GM21717 (cell line): ENCODE measurements around the gene PSIP1.
"Not testable (repeated sequence)": the region's sequence is repeated elsewhere in the genome, so short reads cannot be mapped to it uniquely, and the experiment has no call there.

Source experiments
- ATAC-seq: cut with Tn5 transposase; IDR thresholded peaks from one replicate; pipeline ENCODE4 v1.9.1; 2021; ENCODE audit warnings: mild to moderate bottlenecking, moderate library complexity; ENCODE audit not compliant: unreplicated experiment

The PSIP1 gene

DNA sequence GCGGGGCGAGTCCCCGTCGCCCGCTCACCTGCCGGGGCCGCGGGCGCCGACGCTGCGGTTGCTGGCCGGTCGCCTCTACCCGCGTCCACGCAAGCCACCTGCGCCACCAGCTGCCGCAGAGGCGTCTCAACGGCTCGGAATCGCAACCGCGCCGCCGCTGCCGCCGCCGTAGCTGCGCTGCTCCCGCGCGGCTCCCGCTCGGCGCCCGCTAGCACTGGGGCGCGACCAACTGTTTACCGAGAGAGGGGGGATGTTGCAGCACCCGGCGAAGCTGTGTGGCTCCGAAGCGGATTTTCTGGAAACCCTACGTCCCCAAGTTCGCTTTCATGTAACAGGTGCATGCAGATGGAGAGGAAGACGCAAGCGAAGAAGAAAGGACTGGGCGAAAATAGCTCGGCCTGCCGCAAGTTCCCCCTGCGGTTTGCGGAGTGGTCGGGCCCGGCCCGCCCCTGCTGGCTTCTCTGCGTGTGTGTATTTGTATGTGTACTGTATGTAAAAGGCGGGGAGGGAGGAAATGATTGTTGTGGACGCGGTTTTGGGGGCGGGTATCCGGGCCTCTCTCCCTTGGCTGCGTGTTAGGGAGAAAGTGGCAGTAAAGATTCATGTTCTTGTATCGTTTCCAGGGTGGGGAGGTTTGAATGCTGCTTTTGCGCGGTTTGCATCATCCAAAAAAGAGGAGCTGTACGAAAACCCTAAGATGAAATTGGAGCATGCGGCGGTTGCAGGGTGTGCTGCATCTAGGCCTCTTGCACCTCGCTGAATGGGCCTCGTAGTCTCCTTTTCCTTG is at the start of gene PSIP1:
PSIP1 (minus strand) TSS at position 182 of the 787 bp plus-strand sequence. CDS start 782 bp downstream, outside the sequence.
- ATAC-seq = peak; percentile 84

DNA sequence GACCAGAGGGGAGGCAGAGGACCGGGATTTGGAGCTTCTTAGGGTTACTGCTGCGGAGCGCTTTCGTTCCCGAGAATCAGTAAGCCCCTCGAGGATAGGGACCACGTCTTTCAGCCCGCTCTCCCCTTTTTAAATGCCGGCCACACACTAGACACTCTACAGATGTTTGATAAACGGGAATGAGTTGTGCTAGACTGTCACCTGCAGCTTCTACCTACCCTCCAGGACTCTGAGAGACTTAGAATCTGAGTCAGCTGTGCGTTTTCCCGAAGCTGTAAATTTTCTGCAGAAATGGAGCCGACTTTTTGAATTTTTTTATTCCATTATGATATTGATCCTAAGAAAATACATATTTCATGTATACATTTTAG is 42.7 kb upstream of the PSIP1 start:
- ATAC-seq = peak; percentile 26

DNA sequence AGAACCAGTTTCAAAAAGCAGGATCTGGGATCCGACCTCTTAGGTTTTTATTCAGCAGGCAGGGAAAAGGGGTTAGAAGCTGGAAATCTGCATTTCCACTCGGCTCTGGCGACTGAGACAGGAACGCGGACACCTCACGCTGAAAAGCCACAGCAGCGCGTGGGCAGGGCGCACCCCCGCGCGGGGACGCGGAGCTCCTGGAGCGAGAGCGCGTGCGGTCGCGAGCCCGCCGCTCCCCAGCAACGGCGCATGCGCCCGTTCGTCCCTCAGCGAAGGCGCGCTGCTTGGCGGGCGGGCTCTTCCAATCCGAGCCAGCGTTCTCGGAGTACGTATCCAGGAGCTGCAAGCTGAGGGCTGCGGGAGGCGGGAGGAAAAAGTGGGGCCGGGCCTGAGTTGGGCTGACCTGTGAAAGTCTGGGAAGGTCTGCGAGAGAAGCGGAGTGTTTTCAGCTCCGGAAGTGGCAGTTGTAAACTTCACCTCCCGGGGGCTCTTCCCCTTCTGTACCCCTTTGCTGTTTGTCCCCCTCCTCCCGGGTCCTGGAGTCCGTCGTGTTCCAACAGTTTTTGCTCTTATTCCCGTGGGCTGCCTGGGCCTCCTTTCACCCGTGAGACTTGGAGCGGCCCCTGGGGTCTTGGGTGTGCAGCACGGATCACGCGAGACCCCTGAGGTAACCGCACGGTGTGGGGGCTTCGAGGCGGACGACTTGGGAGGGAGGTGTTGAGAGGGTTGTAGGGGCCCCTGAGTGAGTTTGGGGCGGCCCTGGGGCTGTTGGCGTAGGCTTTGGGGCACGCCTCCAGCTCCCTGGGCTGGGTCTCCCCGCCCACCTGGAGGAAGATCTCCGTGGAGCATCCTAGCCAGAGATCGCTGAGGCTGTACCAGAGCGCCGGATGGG is 42.1 kb upstream of the PSIP1 start, which contains the start of gene CCDC171:
CCDC171 (plus strand) TSS at position 408 of the 892 bp plus-strand sequence. CDS start 11,046 bp downstream, outside the sequence.
- peak; percentile 87 for ATAC-seq

DNA sequence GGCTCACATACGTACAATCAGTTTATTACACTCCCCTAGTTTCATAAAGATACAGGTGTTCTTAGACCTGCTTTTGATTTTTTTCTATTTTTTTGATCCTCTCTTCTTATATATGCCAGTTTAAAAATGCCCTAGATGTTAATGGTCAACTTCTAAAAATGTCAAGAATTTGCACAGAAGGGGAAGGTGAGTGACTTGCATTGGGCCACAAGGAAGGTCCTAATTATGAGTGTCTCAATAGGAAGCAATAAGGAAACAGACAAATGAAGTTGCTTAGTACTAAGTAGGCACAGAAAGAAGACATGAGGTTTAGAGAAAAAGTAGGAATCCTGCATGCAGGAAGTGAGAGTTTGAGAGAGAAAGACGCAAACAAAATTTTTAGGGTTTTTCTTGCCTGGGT is 38.8 kb upstream of the PSIP1 start:
- no peak for ATAC-seq

DNA sequence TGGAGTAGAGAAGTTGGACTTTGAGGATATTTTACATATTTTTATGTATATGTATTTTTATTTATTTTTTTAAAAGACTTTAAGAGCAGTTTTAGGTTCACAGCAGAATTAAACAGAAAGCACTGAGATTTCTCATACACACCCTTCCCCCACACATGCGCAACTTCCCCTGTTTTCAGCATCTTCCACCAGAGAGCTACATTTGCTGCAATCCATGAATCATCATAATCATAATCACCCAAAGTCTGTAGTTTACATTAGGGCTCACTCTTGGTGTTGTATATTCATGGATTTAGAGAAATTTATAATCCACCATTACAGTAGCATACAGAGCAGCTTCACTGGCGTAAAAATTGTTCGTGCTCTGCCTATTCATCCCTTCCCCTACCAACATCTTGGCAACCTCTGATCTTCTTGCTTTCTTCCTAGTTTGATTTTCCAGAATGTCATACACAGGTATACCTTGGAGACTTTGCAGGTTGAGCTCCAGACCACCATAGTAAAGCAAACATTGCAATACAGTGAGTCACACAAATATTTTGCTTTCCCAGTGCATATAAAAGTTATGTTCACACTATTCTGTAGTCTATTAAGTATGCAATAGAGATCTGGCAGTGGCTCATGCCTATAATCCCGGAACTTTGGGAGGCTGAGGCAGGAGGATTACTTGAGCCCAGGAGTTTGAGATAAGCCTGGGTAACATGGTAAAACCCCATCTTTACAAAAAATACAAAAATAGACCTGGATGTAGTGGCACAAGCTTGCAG is 32.5 kb upstream of the PSIP1 start:
- no peak for ATAC-seq

DNA sequence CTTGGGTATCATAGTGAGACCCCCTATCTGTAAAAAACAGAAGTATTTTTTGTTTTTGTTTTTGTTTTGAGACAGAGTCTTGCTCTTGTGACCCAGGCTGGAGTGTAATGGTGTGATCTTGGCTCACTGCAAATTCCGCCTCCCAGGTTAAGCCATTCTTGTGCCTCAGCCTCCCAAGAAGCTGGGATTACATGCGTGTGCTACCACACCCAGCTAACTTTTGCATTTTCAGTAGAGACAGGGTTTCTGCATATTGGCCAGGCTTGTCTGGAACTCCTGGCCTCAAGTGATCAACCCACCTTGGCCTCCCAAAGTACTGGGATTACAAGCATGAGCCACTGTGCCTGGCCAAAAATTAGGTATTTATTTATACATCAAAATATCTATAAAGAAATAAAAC is 31.9 kb upstream of the PSIP1 start:
- ATAC-seq = no peak

DNA sequence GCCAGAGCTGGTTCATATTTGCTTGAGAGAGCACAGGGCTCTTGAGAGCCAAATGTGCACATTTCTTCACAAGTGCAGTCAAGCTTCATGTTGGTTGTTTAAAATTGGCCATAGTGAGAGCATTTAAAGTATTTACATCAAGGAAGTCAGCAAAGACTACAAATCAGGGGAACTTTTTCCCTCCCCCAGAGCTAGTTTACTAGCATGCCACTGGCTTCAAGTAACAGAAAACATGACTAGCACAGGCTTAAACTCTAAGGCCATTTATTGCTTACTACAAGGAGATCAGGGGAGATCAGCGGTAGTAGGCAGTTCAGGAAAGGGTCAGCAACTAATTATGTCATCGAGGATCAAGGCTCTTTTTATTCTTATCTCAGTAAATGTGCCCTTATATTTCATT is 31.1 kb upstream of the PSIP1 start:
- ATAC-seq = no peak

DNA sequence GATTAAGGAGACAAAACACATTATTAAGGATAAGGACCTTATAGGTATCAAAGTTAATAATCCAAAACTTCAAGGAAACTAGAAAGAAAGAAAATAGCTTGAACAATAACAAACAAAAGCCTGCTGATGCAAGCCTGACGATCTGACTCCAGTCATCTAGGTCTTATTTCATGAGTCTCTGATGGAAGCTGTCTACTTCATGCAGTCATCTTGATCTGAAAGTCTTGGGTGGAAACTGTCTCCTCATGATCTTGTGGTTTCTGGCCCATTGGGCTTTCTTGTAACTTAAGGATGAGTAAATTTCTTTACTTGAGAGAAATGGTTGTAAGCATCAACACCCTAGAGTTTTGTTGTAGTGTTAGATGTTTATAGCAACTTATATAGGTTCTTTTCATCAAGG is 20.6 kb upstream of the PSIP1 start:
- ATAC-seq = no peak

DNA sequence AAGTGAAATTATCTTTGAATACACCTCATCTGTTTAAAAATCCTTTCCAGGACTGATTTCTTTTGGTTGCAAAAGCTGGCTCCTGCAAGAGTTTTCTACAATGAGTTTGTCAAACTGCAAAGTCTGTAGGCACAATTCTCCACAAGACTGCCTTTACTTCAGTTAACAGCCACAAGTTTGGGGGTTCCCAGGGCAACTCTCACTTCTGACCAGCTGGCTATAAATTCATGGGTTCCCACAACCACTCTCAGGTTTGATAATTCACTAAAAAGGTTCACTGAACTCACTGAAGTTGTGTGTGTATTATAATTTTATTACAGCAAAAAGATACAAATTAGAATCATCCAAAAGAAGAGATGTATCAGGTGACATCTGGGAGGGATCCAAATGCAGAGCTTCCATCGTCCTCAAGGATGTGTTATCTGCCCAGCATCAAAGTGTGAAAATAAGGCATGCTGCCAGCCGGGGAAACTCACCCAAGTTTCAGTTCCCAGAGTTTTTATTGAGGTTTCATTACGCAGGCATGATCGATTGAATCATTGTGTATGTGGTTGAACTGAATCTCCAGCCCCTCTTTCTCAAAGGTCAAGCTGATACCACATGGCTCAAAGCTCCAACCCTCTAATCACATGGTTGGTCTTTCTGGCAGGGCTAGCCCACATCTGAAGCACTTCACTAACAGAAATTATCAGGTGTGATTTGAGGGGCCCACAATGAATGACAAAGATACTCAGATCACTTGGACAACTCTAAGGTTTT is 19.0 kb upstream of the PSIP1 start:
- ATAC-seq = peak; percentile 80

DNA sequence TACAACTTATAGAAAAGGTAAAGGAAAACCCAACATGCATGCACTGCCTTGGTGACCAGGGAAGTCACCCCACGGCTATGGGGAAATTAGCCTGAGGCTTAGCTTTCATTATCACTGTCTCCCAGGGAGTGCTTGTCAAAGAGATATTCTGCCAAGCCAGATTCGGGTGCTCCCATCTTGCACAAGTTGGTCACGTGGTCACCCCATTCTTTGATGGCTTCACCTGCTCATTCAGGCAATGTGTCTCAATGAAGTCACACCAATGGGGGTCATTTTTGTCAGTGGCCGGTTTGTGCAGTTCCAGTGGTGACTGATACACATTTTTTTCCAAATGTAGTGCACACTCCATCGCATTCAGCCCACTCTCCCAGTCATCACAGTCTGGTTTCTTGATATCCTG is 16.3 kb upstream of the PSIP1 start:
- ATAC-seq = not testable (repeated sequence)

DNA sequence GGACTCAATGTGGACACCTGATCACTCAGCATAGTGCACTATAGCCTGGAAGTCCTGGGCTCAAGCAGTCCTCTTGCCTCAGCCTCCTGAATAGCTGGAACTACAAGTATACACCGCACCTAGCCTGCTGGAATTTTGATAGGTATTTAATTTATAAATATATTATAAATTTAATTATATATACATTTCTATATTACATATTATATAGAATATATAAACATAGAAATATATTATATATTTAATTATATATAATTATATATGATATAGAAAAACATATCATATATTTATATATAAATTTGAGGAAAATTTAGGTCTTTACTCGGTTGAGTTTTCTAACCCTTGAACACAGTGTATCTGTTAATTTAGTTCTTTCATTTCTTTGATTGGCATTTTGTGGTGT is 15.2 kb upstream of the PSIP1 start:
- ATAC-seq = no peak

DNA sequence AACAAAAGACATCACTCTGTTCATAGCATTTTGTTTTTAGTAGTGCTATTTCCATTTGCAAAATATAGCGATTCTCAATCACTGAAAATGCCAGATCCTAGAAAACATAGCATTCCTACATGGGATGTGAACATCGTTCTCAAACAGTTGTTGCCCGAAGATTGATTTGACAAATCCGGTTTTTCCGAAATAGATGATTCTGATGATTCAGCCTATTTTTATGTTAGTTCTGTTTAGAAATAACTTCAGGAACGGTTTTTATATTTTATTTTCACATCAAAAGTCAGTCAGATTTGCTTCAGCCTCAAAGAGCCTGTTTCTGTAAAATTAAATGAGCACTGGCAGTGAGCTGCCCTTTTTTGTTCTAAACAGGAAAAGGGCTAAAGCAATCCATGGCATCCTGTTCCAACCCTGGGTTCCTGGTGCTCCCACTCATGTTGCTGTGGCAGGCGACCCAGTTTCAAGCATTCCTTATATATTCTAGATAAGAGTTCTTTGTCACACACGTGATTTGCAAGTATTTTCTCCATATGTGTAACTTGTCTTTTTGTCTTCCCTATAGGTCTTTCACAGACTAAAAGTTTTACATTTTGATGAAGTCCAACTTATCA is 14.2 kb upstream of the PSIP1 start:
- no peak for ATAC-seq

DNA sequence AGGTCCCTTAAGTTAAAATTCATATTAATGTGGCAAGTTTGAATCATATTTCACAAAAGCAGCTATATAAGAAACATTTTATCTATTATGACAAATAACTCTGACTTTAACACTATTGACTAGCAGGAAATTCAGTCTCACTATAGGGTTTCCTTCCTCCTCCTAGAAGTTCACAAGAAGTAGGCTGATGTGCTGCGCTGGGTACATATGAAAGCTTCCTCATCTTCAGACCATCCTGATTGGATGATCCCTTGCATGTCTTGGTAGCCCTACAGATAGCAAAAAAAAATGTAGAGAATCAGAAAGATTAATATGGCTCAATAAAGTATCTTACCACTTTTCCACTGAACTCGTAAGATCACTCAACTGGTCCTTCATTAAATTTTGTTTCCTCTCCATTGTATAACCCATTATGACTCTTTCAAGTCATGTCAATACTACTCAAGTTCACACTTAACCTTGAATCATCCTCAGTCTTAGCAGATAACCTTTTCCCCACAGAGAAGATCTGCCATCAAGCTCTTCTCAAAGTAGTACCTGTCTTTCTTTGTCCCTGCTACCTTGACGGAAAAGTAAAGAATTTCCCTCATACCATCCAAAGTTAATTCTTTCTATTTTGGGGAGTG is 11.5 kb upstream of the PSIP1 start:
- no peak for ATAC-seq

DNA sequence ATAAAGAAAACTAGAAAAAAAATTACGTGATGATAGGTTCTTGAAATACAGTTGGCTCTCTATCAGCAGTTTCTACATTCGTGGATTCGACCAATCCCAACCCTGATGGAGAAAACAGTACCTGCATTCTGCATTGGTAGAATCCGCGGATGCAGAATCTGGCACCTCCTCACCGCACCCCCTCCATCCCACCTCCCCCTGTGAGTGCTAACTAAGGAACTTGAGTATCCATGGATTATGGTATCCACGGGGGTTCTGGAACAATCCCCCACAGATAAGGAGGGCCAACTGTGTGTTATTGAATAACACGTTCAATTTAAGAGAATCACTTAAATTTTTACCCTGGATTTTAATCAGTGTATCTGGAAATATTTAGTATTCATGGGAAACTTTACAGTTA is 10.5 kb upstream of the PSIP1 start:
- no peak for ATAC-seq

DNA sequence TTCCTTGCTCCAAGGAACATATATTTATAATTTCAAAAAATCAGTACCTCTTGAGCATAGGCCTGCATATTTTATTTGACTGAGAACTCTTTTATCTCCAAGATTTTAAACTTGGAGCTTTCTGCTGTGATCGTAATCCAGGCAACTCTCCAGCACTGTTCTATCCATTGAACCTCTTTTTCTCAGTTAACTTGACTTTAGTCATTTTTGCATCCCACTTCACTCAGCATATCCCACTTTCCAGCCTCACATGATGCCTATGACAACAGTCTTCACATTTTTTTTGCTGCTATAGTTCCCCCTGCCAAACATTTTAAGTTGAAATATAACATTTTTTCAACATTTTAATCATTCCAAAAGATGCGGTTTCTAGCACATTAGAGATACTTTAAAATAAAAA is 9.1 kb upstream of the PSIP1 start:
- ATAC-seq = no peak

DNA sequence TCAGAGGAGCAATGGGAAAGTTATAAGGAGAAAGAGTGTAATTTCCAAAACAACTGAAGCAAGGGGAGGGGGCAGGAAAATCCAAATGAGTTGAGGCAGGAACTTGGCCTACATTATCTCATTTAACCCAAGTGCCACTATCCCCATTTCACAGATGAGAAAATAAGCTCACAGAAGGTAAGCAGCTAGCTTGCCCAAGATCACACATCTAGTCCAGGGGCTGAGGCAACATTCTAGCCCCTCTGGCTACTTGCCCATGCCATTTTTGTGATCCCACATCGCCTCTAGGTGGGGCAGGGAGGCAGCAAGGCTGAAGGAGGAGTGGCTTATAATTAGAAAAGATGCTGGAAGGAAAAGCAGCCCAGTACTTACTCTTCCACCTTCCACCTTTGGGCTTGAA is 2.6 kb upstream of the PSIP1 start:
- no peak for ATAC-seq

DNA sequence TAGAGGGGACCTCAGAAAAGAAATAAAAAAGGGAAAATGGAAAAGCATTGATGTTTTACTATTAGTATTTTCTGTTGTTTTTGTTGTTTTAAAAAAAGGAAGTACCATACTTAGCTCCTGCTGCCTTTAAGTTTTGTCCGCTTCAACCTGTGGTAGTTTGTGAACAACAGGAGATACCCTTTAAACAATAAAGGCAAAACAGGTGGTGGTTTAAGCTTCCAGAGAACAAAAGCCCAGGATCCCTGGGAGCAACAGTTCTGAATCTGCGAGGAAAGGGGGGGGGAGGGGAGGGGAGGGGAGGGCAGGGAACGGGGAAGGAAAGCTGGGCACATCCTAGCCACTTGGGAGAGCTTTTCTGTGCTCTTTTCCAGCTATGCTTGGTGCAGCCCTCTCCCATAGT is 2.1 kb upstream of the PSIP1 start:
- ATAC-seq = no peak

DNA sequence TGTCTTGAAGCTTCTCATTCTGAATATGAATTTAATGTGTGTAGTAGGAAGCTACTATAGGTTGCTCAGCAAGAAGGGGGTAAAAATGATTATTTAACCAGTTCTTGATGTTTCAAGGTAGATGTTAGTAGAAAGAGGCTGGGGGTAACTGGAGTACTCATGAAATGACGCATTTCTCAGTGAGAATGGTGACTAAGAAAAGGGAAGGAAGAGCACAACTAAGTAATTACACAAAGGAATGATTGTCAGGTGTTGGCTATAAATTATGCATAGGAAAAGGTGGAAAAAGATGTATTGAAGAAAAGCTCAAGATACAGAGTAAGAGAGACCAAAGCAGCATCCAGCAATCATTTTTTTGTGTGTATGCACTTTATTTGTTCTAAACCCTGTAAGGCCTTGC is 1.4 kb upstream of the PSIP1 start:
- ATAC-seq = no peak

DNA sequence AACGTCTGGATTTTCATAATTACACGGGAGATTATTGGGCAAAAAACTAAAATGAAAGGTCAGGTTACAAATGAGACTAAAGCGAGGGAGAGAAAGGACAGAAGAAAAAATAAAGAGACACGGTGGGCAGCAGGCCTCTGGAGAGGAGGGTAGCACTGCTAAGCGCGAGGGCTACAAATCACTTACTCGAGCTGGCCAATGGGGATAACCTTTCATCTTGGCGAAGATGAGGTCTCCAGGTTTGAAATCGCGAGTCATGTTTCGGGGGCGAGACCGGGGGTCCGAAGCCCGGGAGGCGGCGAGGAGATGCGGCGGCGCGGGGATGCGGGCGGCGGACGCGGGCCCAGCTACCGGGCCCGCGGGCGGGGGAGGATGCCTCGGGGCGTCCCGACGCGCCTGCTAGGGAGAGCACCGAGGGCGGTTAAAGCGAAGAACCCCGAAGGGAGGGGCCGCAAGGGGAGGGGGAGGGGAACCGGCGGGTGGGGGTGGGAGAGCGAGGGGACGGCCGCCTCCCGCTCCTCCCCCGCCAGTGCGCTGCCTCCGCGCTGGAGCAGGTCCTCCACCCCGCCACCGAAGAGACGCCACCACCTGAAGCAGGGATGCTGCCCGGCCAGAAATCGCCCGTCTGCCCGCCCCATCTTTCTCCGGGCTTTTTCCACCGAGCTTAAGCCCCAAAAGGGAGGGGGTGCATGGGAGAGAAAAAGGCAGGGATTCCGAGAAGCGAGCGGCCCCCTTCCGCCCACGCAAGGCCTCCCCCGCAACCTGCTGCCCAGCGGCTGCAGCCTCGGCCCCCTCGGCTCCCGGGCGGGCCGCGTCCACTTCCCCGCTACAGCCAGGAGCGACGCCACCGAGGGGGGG is 610 bp downstream of the PSIP1 start:
- ATAC-seq = peak; percentile 42
